Hepatic stellate cell (primary cell): ENCODE results near the gene SORL1-AS1.

Experiments used
- DNase-seq: peaks from one replicate; pipeline ENCODE4 v3.0.0; 2011; ENCODE audit warnings: low spot score

Gene SORL1-AS1

GRCh38 chr11:121391914-121392313 lies 60.9 kb downstream of the SORL1-AS1 start:
- no peak for DNase-seq

- DNase-seq: no peak
Measured at GRCh38 chr11:121389651-121390050, 63.1 kb downstream of the SORL1-AS1 start.
